Keratinocyte (primary cell): ENCODE results near the gene WNK2. TPM values are rescaled to one million over a fixed set of nuclear protein-coding genes. Genes with fewer than 3 reads are reported as not detected.

Source experiments
- DNase-seq: peaks from one replicate; pipeline ENCODE4 v3.0.0-alpha.2; 2011; ENCODE audit warnings: low read depth, missing footprints, low spot score
- FAIRE-seq: peaks from 2 replicates; lab custom pipeline; 2011; peaks lifted over from hg19 to GRCh38; lab: Jason Lieb, UNC
- H2AFZ ChIP-seq: 2 replicates; pipeline ENCODE4 v1.6.0; 2012; ENCODE audit warnings: low read length, control low read depth, inconsistent platforms; ENCODE audit not compliant: control insufficient read depth
- H3K27ac ChIP-seq: 2 replicates; pipeline ENCODE4 v1.5.1; 2011; ENCODE audit warnings: low read length; ENCODE audit not compliant: control insufficient read depth, insufficient read depth
- H3K27me3 ChIP-seq: 3 replicates; pipeline ENCODE4 v1.6.0; 2011; ENCODE audit warnings: low read length; ENCODE audit not compliant: control insufficient read depth, insufficient read depth; ENCODE audit errors: extremely low read depth
- H3K36me3 ChIP-seq, 2 experiments: 2 replicates in 1 of 2; 3 replicates in 1 of 2; pipeline ENCODE4 v1.5.1; 2011; ENCODE audit warnings: low read length in 2 of 2, mild to moderate bottlenecking in 1 of 2; ENCODE audit not compliant: control insufficient read depth in 2 of 2, insufficient read depth in 2 of 2; ENCODE audit errors: extremely low read depth in 1 of 2
- H3K4me1 ChIP-seq: 3 replicates; pipeline ENCODE4 v1.5.1; 2011; ENCODE audit warnings: low read length; ENCODE audit not compliant: control insufficient read depth, insufficient read depth; ENCODE audit errors: extremely low read depth
- H3K4me2 ChIP-seq: 3 replicates; pipeline ENCODE4 v1.6.0; 2011; ENCODE audit warnings: low read depth, low read length; ENCODE audit not compliant: control insufficient read depth, insufficient read depth; ENCODE audit errors: extremely low read depth
- H3K4me3 ChIP-seq, 3 experiments: fragments of 200-600 bp in 1 of 3; sonication (generic) in 1 of 3; 2 replicates in 2 of 3; 3 replicates in 1 of 3; pipeline ENCODE4 v1.5.1; 2011 to 2016; ENCODE audit warnings: low read length in 3 of 3, mild to moderate bottlenecking in 3 of 3, control low read depth in 2 of 3, inconsistent platforms in 1 of 3, low read depth in 1 of 3, mixed read lengths in 1 of 3, mixed run types in 1 of 3, moderate library complexity in 1 of 3; ENCODE audit not compliant: control insufficient read depth in 2 of 3, insufficient read depth in 2 of 3; ENCODE audit errors: extremely low read depth in 1 of 3
- H3K79me2 ChIP-seq: 2 replicates; pipeline ENCODE4 v1.6.0; 2012; ENCODE audit warnings: low read length; ENCODE audit not compliant: control insufficient read depth, insufficient read depth
- H3K9ac ChIP-seq: 3 replicates; pipeline ENCODE4 v1.6.0; 2011; ENCODE audit warnings: low read length; ENCODE audit not compliant: control insufficient read depth, insufficient read depth; ENCODE audit errors: extremely low read depth
- H3K9me1 ChIP-seq: 3 replicates; pipeline ENCODE4 v1.6.0; 2011; ENCODE audit warnings: low read length; ENCODE audit not compliant: control insufficient read depth, insufficient read depth; ENCODE audit errors: extremely low read depth
- H3K9me3 ChIP-seq: 2 replicates; pipeline ENCODE4 v1.5.1; 2012; ENCODE audit warnings: low read depth, low read length; ENCODE audit not compliant: control insufficient read depth
- H4K20me1 ChIP-seq: 3 replicates; pipeline ENCODE4 v1.6.0; 2011; ENCODE audit warnings: low read length; ENCODE audit not compliant: control insufficient read depth, insufficient read depth; ENCODE audit errors: extremely low read depth
- CTCF ChIP-seq, 3 experiments: IDR thresholded peaks in 1 of 3; conservative IDR thresholded peaks in 1 of 3; optimal IDR thresholded peaks in 1 of 3; 2 replicates in 2 of 3; 3 replicates in 1 of 3; pipeline versions ENCODE3 to v1.5.1; 2011; ENCODE audit warnings: low read length in 3 of 3, mild to moderate bottlenecking in 3 of 3, moderate library complexity in 2 of 3, control low read depth in 1 of 3, inconsistent platforms in 1 of 3; ENCODE audit not compliant: insufficient read depth in 2 of 3; ENCODE audit errors: extremely low read depth in 1 of 3
- EZH2 ChIP-seq: IDR thresholded peaks from one replicate; pipeline ENCODE4 v1.6.1; 2012; ENCODE audit warnings: inconsistent platforms, mild to moderate bottlenecking, low read length, moderate library complexity
- dilution Hi-C: fragments of 300-500 bp; cut with MboI; formaldehyde crosslinking; loops from one replicate; pipeline ENCODE4 v1.7.0; 2020; ENCODE audit warnings: low sequenced_read_pairs; ENCODE audit not compliant: extremely low pct_ligation_motif_present
- polyA plus RNA-seq, 5 experiments: library from polyadenylated mRNA; depleted of rRNA in 3 of 5; stranded (reverse) in 3 of 5; stranded (forward) in 1 of 5; unstranded in 1 of 5; fragments of >200 nt; gene quantifications; 1 replicate in 1 of 5; 2 replicates in 3 of 5; 3 replicates in 1 of 5; pipeline versions ENCODE4 v1.2.1 to v1.2.3, GENCODE V29; 2011 to 2012; ENCODE audit warnings: missing spikeins in 2 of 5, low read depth in 1 of 5, low replicate concordance in 1 of 5

Gene WNK2
- polyA plus RNA-seq, 1 donor (not counting 4 experiments of a cell fraction or from before 2014, with no cell fraction given) = not detected

DNA sequence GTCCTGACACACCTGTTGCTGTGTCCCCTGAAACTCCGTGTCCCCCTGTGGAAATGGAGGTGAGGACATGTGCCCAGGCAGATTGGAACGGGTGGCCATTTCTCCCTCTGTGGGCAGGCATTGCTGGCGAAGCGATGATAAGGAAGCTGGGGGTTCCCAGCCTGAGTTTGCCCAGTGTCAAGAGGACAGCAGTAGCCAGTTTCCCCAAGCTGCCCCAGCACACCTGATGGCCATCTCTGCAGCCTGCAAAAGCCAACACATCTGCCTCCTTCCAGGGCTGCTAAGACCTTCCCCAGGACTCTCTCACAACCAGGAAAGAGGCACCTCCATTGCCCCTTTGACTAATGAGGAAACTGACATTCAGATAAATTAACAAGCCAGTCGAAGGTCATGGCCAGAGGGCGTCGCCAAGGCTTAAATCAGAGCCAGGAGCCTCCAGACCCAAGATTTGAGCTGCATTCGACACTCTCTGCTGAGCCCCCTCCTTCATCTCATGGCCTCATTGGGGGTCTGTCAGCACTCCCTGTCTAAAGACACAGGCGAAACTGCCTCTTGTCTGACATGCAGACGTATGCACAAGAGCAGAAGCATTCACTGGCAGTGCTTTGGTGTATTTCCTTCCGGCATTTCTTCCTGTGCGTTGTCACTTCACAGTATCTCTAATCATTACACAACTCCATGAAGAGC, 10.4 kb upstream of the WNK2 start:
- dilution Hi-C loops = no loop called here
- DNase-seq (no peak), FAIRE-seq (no peak)
- no peak overlapping the region for H2AFZ ChIP-seq
- H3K27me3 ChIP-seq = peaks cover 6% of the 10 kb centered on the region
- H4K20me1 ChIP-seq = no peaks in the 10 kb centered on the region
- H3K36me3 ChIP-seq = no peaks in the 10 kb centered on the region
- no peak overlapping the region for H3K9ac ChIP-seq
- no peak overlapping the region for H3K27ac ChIP-seq
- TF ChIP-seq CTCF (optimal IDR thresholded peaks at IDR 0.05 in 1 of 3, IDR thresholded peaks at IDR 0.05 in 1 of 3, conservative IDR thresholded peaks at IDR 0.05 in 1 of 3; ENCODE audit: extremely low read depth in 1 of 3, insufficient read depth in 2 of 3, low read length in 3 of 3) (no peak), EZH2 (no peak)
- H3K9me3 ChIP-seq = no peaks in the 10 kb centered on the region
- no peaks in the 10 kb centered on the region for H3K4me1 ChIP-seq
- H3K9me1 ChIP-seq = no peaks in the 10 kb centered on the region
- no peak overlapping the region for H3K4me2 ChIP-seq
- H3K4me3 ChIP-seq = no peak overlapping the region
- no peaks in the 10 kb centered on the region for H3K79me2 ChIP-seq

DNA sequence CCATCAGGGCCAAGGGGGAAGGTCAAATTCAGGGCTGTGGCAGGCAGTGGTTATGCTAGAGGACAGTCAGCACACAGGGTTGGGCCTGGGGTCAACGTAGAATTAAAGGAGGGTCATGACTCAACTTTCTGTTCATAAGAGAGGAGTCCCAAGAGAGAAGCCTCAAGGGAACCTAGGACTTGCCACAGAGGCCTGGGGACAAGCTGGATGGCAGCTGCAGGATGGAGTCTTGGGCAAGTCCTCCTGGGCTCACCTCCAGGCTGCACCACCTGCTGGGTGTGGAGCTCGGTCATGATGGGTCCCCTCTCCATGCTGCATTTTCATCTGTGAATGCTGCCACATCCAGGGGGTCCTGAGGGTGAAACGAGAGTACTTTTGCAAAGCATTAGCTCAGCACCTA, 9.0 kb upstream of the WNK2 start:
- Histone ChIP-seq H3K36me3 (no peaks in the 10 kb centered on the region), H3K9me3 (no peaks in the 10 kb centered on the region), H2AFZ (no peak overlapping the region), H4K20me1 (no peaks in the 10 kb centered on the region), H3K9me1 (no peaks in the 10 kb centered on the region), H3K4me1 (no peaks in the 10 kb centered on the region), H3K27ac (no peak overlapping the region), H3K79me2 (no peaks in the 10 kb centered on the region), H3K4me2 (no peak overlapping the region), H3K4me3 (no peak overlapping the region), H3K27me3 (peaks cover 6% of the 10 kb centered on the region), H3K9ac (no peak overlapping the region)
- TF ChIP-seq CTCF (optimal IDR thresholded peaks at IDR 0.05 in 1 of 3, IDR thresholded peaks at IDR 0.05 in 1 of 3, conservative IDR thresholded peaks at IDR 0.05 in 1 of 3; ENCODE audit: extremely low read depth in 1 of 3, insufficient read depth in 2 of 3, low read length in 3 of 3) (no peak), EZH2 (no peak)
- DNase-seq (no peak), FAIRE-seq (no peak)
- dilution Hi-C loops = no loop called here
